HepG2 (cell line): ENCODE measurements around the gene SYNGR4. TPM values are rescaled to one million over a fixed set of nuclear protein-coding genes. Genes with fewer than 3 reads are reported as not detected.

Source experiments
- ATAC-seq: fragments of 200-7000 bp; cut with Tn5 transposase; 3 replicates; pipeline ENCODE4 v1.9.1; 2020; ENCODE audit warnings: mild to moderate bottlenecking, moderate library complexity
- BruUV-seq: library from RNA; stranded (reverse); fragments of 400-500 nt; replicated peaks from 2 replicates; lab custom pipeline; 2021; lab: Mats Ljungman, UMichigan
- CTCF ChIA-PET: fragments of 300-600 bp; formaldehyde crosslinking; extraction: SDS; loops from one replicate; lab custom pipeline; 2021; ENCODE audit warnings: low total read pairs, inconsistent platforms, low intra/inter-chr PET ratio; lab: Yijun Ruan, JAX
- POLR2A ChIA-PET: fragments of 350-600 bp; sonication (Branson Sonifier 250); formaldehyde crosslinking; loops from one replicate; lab custom pipeline; 2020; ENCODE audit warnings: antibody characterized with exemption, inconsistent platforms; lab: Yijun Ruan, JAX
- DNase-seq: peaks from one replicate; pipeline ENCODE4 v3.0.0-alpha.2; 2015; ENCODE audit warnings: low spot score
- FAIRE-seq: peaks from 3 replicates; lab custom pipeline; 2011; peaks lifted over from hg19 to GRCh38; lab: Jason Lieb, UNC
- H2AFZ ChIP-seq: one replicate; pipeline ENCODE4 v1.6.1; 2011; ENCODE audit warnings: low read length, inconsistent platforms
- H3K27ac ChIP-seq: fragments of 300-600 bp; 3 replicates; pipeline ENCODE4 v1.8.0; 2011; ENCODE audit warnings: mixed run types, mild to moderate bottlenecking, mixed read lengths, low read length, inconsistent platforms; ENCODE audit not compliant: insufficient read depth; ENCODE audit errors: extremely low read length
- H3K27me3 ChIP-seq, 2 experiments: fragments of 200-600 bp in 1 of 2; 2 replicates in 1 of 2; 3 replicates in 1 of 2; pipeline versions ENCODE4 v1.6.0 to v1.8.0; 2011; ENCODE audit warnings: low read length in 2 of 2, mild to moderate bottlenecking in 2 of 2, moderate library complexity in 2 of 2, inconsistent platforms in 1 of 2; ENCODE audit not compliant: insufficient read depth in 2 of 2, control insufficient read depth in 1 of 2
- H3K36me3 ChIP-seq, 2 experiments: fragments of 200-600 bp in 1 of 2; replicated peaks in 1 of 2; 2 replicates in 1 of 2; 3 replicates in 1 of 2; pipeline versions ENCODE4 v1.5.1 to v1.8.0; 2011; ENCODE audit warnings: low read length in 2 of 2, inconsistent platforms in 1 of 2; ENCODE audit not compliant: insufficient read depth in 2 of 2, control insufficient read depth in 1 of 2
- H3K4me1 ChIP-seq: 2 replicates; pipeline ENCODE4 v1.5.1; 2012; ENCODE audit warnings: low read length, inconsistent platforms; ENCODE audit not compliant: insufficient read depth
- H3K4me2 ChIP-seq: 2 replicates; pipeline ENCODE4 v1.6.0; 2011; ENCODE audit warnings: low read depth, low read length, inconsistent platforms
- H3K4me3 ChIP-seq, 3 experiments: fragments of 200-600 bp in 1 of 3; sonication (generic), shearing (Covaris generic) in 1 of 3; replicated peaks in 1 of 3; 2 replicates each; pipeline ENCODE4 v1.5.1; 2011 to 2016; ENCODE audit warnings: low read length in 3 of 3, inconsistent platforms in 2 of 3, low read depth in 2 of 3, mild to moderate bottlenecking in 2 of 3, control low read depth in 1 of 3, mixed read lengths in 1 of 3; ENCODE audit not compliant: insufficient read depth in 1 of 3
- H3K79me2 ChIP-seq: one replicate; pipeline ENCODE4 v1.6.1; 2011; ENCODE audit warnings: low read length, inconsistent platforms; ENCODE audit not compliant: insufficient read depth
- H3K9ac ChIP-seq: 2 replicates; pipeline ENCODE4 v1.6.0; 2011; ENCODE audit warnings: mild to moderate bottlenecking, low read depth, low read length, inconsistent platforms; ENCODE audit not compliant: insufficient read depth
- H3K9me3 ChIP-seq: 2 replicates; pipeline ENCODE4 v1.5.1; 2012; ENCODE audit warnings: mild to moderate bottlenecking, low read length
- H4K20me1 ChIP-seq: 2 replicates; pipeline ENCODE4 v1.6.0; 2011; ENCODE audit warnings: inconsistent platforms, mild to moderate bottlenecking, low read length, moderate library complexity; ENCODE audit not compliant: insufficient read depth
- ADNP ChIP-seq: sonication (generic); formaldehyde crosslinking; IDR thresholded peaks from 2 replicates; pipeline ENCODE4 v1.4.0; 2020; ENCODE audit warnings: missing genetic modification reagents
- HOXA3 ChIP-seq: sonication (generic); formaldehyde crosslinking; IDR thresholded peaks from 2 replicates; pipeline ENCODE4 v1.5.0; 2020; ENCODE audit warnings: missing genetic modification reagents
- MAX ChIP-seq: IDR thresholded peaks from 2 replicates; pipeline ENCODE4 v1.6.1; 2012; ENCODE audit warnings: inconsistent platforms
- MLLT10 ChIP-seq: sonication (generic); formaldehyde crosslinking; IDR thresholded peaks from 2 replicates; pipeline ENCODE4 v1.4.0; 2020; ENCODE audit warnings: missing genetic modification reagents
- MXI1 ChIP-seq: IDR thresholded peaks from 3 replicates; pipeline ENCODE4 v1.6.1; 2012; ENCODE audit warnings: low read depth, low read length, inconsistent platforms, borderline replicate concordance
- NRL ChIP-seq: sonication (generic); formaldehyde crosslinking; IDR thresholded peaks from 2 replicates; pipeline ENCODE4 v1.5.0; 2020; ENCODE audit warnings: missing genetic modification reagents, mild to moderate bottlenecking, moderate library complexity, borderline replicate concordance
- RXRB ChIP-seq: IDR thresholded peaks from 2 replicates; pipeline ENCODE4 v1.6.1; 2016; ENCODE audit warnings: borderline replicate concordance, missing genetic modification reagents, missing compliant biosample characterization
- SAP130 ChIP-seq: IDR thresholded peaks from 2 replicates; pipeline ENCODE4 v1.6.1; 2016; ENCODE audit warnings: low read depth
- TFDP1 ChIP-seq: IDR thresholded peaks from 2 replicates; pipeline ENCODE4 v1.6.1; 2016; ENCODE audit warnings: missing compliant biosample characterization, missing genetic modification reagents, borderline replicate concordance
- XRCC5 ChIP-seq: fragments of 200-400 bp; formaldehyde crosslinking; optimal IDR thresholded peaks from 2 replicates; pipeline ENCODE3; 2017; ENCODE audit warnings: mild to moderate bottlenecking, low read length
- YY1 ChIP-seq: IDR thresholded peaks from 2 replicates; pipeline ENCODE4 v1.6.1; 2011; ENCODE audit warnings: low read length, low read depth, moderate library complexity, mild to moderate bottlenecking; ENCODE audit not compliant: insufficient read depth, insufficient replicate concordance
- ZBTB33 ChIP-seq: sonication (generic); formaldehyde crosslinking; IDR thresholded peaks from 2 replicates; pipeline ENCODE4 v1.4.0; 2020; ENCODE audit warnings: missing genetic modification reagents
- ZMYM2 ChIP-seq: sonication (generic); formaldehyde crosslinking; IDR thresholded peaks from 2 replicates; pipeline ENCODE4 v1.8.0; 2022; ENCODE audit warnings: mild to moderate bottlenecking, missing genetic modification reagents
- ZNF274 ChIP-seq: sonication (generic); formaldehyde crosslinking; IDR thresholded peaks from 2 replicates; pipeline ENCODE4 v1.5.1; 2020; ENCODE audit warnings: mild to moderate bottlenecking, missing genetic modification reagents
- ZNF30 ChIP-seq: sonication (generic); formaldehyde crosslinking; IDR thresholded peaks from 2 replicates; pipeline ENCODE4 v1.5.0; 2020; ENCODE audit warnings: mild to moderate bottlenecking, missing genetic modification reagents
- ZNF432 ChIP-seq: sonication (generic); formaldehyde crosslinking; IDR thresholded peaks from 2 replicates; pipeline ENCODE4 v1.5.0; 2020; ENCODE audit warnings: missing genetic modification reagents, mild to moderate bottlenecking, borderline replicate concordance
- ZNF441 ChIP-seq: sonication (generic); formaldehyde crosslinking; IDR thresholded peaks from 2 replicates; pipeline ENCODE4 v1.7.0; 2021; ENCODE audit warnings: missing genetic modification reagents, borderline replicate concordance
- ZNF670 ChIP-seq: sonication (generic); formaldehyde crosslinking; IDR thresholded peaks from 2 replicates; pipeline ENCODE4 v1.8.0; 2022; ENCODE audit warnings: mild to moderate bottlenecking, missing genetic modification reagents, borderline replicate concordance
- ZNF75D ChIP-seq: sonication (generic); formaldehyde crosslinking; IDR thresholded peaks from 2 replicates; pipeline ENCODE4 v1.8.1; 2023; ENCODE audit warnings: missing genetic modification reagents, mild to moderate bottlenecking, borderline replicate concordance
- ZNF839 ChIP-seq: sonication (generic); formaldehyde crosslinking; IDR thresholded peaks from 2 replicates; pipeline ENCODE4 v1.4.0; 2020; ENCODE audit warnings: missing genetic modification reagents, mild to moderate bottlenecking, borderline replicate concordance
- ZSCAN9 ChIP-seq: IDR thresholded peaks from 2 replicates; pipeline ENCODE4 v1.6.1; 2016; ENCODE audit warnings: borderline replicate concordance
- WGBS: methylation state at CpG from one replicate; pipeline ENCODE4 v1.1.6; 2017; ENCODE audit warnings: low lambda C conversion rate; 5-methylcytosine and 5-hydroxymethylcytosine counted together
- in situ Hi-C: cut with HindIII; loops from 2 replicates; pipeline ENCODE4 v1.10.0; 2017; ENCODE audit warnings: low pct_unique_long_range_greater_than_20kb; ENCODE audit not compliant: extremely low pct_ligation_motif_present
- intact Hi-C: fragments of 100-400 bp; cut with micrococcal nuclease; formaldehyde crosslinking; loops from one replicate; pipeline ENCODE4 v1.10.0; 2022; ENCODE audit not compliant: unreplicated experiment
- polyA plus RNA-seq, 8 experiments: library from polyadenylated mRNA; depleted of rRNA in 3 of 8; stranded (reverse) in 7 of 8; unstranded in 1 of 8; fragments of >200 nt; fragmentation: Illumina TruSeq in 4 of 8; extraction: Trizol in 4 of 8; gene quantifications; 2 replicates each; pipeline versions ENCODE4 v1.2.1 to v1.2.3, GENCODE V29; 2011 to 2016; ENCODE audit warnings: low read depth in 4 of 8, missing spikeins in 1 of 8, mixed read lengths in 1 of 8; ENCODE audit not compliant: insufficient read depth in 1 of 8
- total RNA-seq, 5 experiments: library from RNA; depleted of rRNA; stranded (reverse); fragments of >200 nt; fragmentation: Illumina TruSeq; extraction: Trizol; gene quantifications; 2 replicates each; pipeline ENCODE4 v1.2.3, GENCODE V29; 2016; ENCODE audit warnings: low read depth in 1 of 5

Gene SYNGR4
- total and polyA plus RNA-seq, 2 of the 13 experiments (the other 11 are each of a cell fraction or from before 2014, with no cell fraction given) = not detected

GRCh38 chr19:48321622-48322591, 42.3 kb upstream of the SYNGR4 start:
- POLR2A ChIA-PET = interaction anchor here (1.1 kb wide), 1 partner anchor 42 kb away, joined by 3 read pairs; the partner anchor contains the start of genes SYNGR4 and TMEM143
- intact Hi-C loops = loop anchor here (2.0 to 5.0 kb wide), 2 partner anchors 27 to 70 kb away; partner anchors contain the start of genes GRIN2D and KDELR1
- no TSS peak for BruUV-seq
- peak; percentile 43; the same call in 1 of the 2 replicates for TF ChIP-seq SAP130 (CRISPR knock-in tag)
- peak; percentile 50 for TF ChIP-seq XRCC5
- TF ChIP-seq RXRB (CRISPR knock-in tag) = 0 out of 2 replicates have a peak, but pooled peaks have one; percentile 18
- TF ChIP-seq MLLT10 = no peak
- no peak for TF ChIP-seq ZNF670
- TF ChIP-seq MXI1 = peak; percentile 58; the same call in 1 of the 3 replicates
- TF ChIP-seq ZNF432 (CRISPR knock-in tag) = no peak
- TF ChIP-seq ZNF30 (CRISPR knock-in tag) = no peak
- no peak for TF ChIP-seq ZNF274 (CRISPR knock-in tag)
- TF ChIP-seq ZBTB33 (CRISPR knock-in tag) = peak; percentile 83
- TF ChIP-seq ADNP (CRISPR knock-in tag) = no peak
- TF ChIP-seq ZMYM2 (CRISPR knock-in tag) = no peak
- TF ChIP-seq TFDP1 (CRISPR knock-in tag) = peak; percentile 37; the same call in 1 of the 2 replicates
- no peak for TF ChIP-seq ZSCAN9
- TF ChIP-seq NRL (CRISPR knock-in tag) = no peak
- no peak for TF ChIP-seq ZNF441 (CRISPR knock-in tag)
- TF ChIP-seq MAX = peak; percentile 59
- no peak for TF ChIP-seq ZNF75D (CRISPR knock-in tag)
- peak; percentile 18; the same call in 1 of the 2 replicates for TF ChIP-seq HOXA3 (CRISPR knock-in tag)
- no peak for TF ChIP-seq ZNF839 (CRISPR knock-in tag)
- TF ChIP-seq YY1 = no peak

More at GRCh38 chr19:48321622-48322591, 42.3 kb upstream of the SYNGR4 start:
- H2AFZ ChIP-seq = no peak overlapping the region
- no peaks in the 10 kb centered on the region for H3K9me3 ChIP-seq
- no peaks in the 10 kb centered on the region for H3K27me3 ChIP-seq
- 73% methylated on average over 40 of the region's 63 CpGs for WGBS
- H3K36me3 ChIP-seq = no peaks in the 10 kb centered on the region
- in situ Hi-C loops = no loop called here
- H3K4me2 ChIP-seq = 0 out of 2 replicates have a peak overlapping the region, but pooled peaks have one; percentile 20
- H3K4me3 ChIP-seq = no peak overlapping the region
- H3K79me2 ChIP-seq = no peaks in the 10 kb centered on the region
- FAIRE-seq (no peak), ATAC-seq (peak; percentile 18; the same call in 2 of the 3 replicates), DNase-seq (peak; percentile 21)
- no peak overlapping the region for H3K9ac ChIP-seq
- H4K20me1 ChIP-seq = no peaks in the 10 kb centered on the region
- H3K27ac ChIP-seq = no peak overlapping the region
- CTCF ChIA-PET = no interaction called here
- peaks cover 63% of the 10 kb centered on the region for H3K4me1 ChIP-seq
